NCI-H2196 (cell line): Measurements from ENCODE around the gene HKDC1.
"Not testable (repeated sequence)": the region's sequence is repeated elsewhere in the genome, so short reads cannot be mapped to it uniquely, and the experiment has no call there.

Experiments used
- DNase-seq: peaks from one replicate; lab custom pipeline; 2025; ENCODE audit not compliant: unreplicated experiment; lab: John Stamatoyannopoulos, UW

HKDC1 gene

DNA sequence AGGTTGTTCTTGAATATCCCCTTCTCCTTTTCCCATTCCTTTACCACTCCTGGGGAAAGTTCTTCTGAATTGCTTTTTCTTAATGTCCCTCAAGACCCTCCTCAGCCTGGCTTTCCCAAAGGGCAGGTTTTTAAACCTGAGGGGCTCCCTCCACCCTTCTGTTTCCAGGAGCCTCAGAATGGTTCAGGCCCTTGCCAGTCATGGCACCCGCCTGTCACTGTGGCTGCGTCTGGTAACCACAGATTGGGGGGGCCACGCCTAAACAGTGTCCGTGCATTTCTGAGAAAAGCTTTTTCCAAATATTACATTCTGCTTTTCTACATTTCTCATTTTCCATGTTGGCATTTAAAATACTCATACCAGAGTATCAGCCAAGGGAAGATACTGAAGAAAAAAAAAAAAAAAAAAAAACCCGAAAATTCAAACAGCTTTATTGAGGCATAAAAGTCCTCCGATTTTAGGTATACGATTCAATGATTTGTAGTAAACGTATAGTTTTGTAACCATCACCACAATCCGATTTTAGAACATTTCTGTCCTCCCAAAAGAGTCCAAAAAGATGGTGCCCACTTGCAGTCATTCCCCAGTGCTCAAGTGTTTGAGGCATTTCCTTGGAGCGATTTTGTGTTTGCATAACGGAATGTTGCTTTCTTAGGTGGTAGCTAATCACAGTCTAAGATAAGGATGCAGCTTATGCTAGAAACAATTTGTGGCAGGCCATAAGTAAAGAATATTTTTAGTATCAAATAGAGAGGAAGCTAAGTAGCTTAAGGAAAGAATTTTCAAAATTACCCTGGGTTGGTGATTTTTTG lies 22.1 kb downstream of the HKDC1 start:
- no peak for DNase-seq

DNA sequence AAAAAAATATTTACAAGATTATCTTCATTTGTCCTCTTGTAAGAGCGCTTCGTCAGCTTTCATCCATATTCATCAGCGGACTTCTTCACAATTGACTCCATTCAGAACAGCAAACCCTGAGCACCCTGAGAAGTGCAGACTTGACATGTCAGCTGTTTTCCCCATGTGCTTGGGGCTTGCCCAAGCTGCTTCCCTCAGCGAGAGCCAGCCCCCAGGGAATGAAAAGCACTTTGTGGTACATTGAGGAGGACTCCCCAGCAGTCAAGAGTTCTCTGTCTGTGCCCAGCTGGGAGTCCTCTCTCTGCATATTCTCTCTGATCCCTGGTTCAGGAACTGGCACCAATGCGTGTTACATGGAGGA lies 22.7 kb downstream of the HKDC1 start:
- no peak for DNase-seq

DNA sequence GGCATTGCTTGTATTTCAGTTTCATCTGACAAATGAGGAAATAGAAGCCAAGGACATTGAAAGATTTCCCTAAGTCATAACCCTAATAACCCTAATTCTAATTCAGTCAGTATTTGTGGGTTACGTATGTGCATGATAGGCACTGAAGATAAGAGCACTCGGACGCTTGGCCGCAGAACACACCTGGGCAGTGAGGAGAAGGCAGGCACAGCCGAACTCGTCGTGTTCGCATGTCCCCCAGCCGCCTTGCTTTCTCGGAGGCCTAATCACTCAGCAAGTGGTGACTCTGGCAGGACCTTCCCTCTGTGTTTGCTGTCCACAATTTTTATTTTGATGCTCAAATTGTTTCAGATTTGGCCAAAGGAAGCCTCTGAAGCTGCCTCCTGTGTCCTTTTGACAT lies 23.7 kb downstream of the HKDC1 start:
- no peak for DNase-seq

DNA sequence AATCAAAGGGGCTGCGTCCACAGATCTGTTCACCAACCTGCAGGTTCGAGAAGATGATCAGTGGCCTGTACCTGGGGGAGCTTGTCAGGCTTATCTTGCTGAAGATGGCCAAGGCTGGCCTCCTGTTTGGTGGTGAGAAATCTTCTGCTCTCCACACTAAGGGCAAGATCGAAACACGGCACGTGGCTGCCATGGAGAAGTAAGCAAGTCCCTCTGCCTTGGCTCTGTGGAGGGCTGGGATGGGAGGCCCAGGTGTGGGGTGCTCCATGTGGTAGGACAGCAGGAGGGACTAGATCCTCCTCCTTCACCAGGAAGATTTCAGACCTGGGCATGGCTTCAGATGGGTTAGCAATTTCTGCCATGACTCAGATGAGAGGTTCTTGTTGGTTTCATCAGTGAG lies 25.9 kb downstream of the HKDC1 start:
- DNase-seq, result no peak

DNA sequence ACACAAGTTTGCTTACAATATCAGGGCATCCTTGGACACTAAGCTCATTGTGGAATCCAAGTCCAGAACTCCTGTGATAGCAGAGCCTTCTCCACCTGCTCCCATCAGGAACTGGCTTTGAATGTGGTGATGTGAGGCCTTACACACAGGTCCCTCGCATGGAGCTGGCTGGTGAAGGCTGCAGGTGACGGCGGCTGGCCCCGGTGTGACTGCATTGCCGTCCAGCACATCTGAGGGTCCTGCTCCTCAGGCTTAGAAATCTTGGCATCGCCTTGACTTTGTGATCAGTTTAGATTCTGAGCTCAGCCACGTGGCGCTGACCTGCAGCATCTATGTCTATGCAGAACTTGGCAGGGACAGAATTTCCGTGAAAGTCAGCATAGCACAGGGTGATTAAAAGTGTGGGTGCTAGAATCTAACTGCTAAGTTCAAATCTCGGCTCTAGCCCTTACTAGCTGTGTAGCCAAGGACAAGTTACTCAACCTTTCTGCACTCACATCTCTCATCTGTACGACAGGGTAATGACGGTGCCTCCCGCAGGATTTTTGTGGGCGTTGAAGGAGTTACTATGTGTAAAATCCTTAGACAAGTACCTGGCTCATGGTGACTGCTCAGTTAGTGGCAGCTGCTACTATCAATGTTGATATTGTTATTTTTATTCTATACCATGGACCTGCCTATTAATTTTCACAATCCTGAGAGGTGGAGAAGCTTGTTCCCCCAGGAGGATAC lies 26.6 kb downstream of the HKDC1 start:
- DNase-seq, result no peak

DNA sequence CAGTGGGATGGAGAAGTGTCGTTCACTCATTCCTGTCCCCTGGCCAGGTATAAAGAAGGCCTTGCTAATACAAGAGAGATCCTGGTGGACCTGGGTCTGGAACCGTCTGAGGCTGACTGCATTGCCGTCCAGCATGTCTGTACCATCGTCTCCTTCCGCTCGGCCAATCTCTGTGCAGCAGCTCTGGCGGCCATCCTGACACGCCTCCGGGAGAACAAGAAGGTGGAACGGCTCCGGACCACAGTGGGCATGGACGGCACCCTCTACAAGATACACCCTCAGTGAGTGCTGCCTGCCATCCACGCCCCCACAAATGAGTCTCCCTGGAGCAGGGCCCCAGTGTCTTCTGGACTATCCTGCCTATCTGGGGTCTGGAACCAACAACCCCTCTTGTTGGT lies 27.2 kb downstream of the HKDC1 start:
- no peak for DNase-seq

DNA sequence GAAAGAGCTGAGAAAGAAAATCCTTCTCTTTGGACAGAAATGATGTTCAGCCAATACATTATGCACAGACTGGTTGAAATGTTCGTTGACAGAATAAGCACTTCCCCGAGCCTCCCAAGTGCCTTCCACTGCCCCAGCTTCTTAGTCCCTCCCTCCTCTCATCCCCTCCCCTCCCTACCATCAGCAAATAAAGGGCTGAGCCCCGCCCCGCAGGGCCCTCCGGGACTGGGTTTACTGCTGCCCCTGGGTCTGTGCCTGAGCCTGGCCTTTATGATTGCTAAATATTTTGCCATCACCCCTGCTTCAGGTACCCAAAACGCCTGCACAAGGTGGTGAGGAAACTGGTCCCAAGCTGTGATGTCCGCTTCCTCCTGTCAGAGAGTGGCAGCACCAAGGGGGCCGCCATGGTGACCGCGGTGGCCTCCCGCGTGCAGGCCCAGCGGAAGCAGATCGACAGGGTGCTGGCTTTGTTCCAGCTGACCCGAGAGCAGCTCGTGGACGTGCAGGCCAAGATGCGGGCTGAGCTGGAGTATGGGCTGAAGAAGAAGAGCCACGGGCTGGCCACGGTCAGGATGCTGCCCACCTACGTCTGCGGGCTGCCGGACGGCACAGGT lies 28.1 kb downstream of the HKDC1 start:
- no peak for DNase-seq

DNA sequence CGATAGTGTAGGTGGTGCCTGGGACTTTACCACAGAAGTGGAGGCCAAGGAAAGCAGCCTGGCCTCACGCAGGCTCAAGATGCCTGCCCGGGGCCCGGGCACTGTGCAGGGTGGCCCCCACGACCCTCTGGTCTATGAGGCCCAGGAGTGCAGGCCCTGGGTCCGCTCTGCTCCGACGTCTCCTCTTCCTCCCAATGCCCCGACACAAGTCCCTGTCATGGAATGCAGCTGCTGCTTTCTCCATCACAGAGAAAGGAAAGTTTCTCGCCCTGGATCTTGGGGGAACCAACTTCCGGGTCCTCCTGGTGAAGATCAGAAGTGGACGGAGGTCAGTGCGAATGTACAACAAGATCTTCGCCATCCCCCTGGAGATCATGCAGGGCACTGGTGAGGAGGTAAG lies 29.9 kb downstream of the HKDC1 start:
- no peak for DNase-seq

DNA sequence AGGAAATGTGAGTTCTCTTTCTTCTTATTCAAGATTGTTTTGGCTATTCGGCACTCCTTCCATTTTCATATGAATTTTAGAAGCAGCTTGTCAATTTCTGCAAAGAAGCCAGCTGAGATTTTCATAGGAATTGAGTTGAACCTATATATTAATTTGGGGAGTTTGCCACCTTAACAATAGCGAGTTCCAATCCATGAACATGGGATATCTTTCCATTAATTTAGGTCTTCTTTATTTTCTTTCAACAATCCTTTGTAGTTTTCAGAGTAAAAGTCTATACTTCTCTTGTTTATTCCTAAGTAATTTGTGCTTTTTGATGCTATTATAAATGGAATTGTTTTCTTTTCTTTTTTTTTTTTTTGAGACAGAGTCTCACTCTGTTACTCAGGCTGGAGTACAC lies 31.3 kb downstream of the HKDC1 start:
- DNase-seq, result not testable (repeated sequence)

DNA sequence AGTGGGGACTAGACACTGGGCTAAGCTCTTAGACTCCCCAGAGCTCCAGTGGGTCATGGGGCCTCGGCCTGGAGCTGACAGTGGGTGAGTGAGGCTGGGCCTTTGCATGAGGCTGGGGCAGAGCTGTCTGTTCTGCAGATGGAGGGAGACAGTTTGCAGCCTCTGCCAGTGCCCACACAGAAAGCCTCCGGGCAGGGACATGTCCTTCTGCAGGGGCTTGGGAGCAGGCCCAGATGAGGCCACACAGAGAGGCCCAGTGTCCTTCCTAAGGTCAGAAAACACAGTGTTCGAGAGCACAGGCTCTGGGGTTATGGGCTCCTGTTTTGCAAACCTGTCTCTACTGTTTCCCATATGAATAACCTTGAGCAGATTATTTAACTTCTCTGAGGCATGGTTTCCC lies 33.0 kb downstream of the HKDC1 start:
- DNase-seq, result no peak

DNA sequence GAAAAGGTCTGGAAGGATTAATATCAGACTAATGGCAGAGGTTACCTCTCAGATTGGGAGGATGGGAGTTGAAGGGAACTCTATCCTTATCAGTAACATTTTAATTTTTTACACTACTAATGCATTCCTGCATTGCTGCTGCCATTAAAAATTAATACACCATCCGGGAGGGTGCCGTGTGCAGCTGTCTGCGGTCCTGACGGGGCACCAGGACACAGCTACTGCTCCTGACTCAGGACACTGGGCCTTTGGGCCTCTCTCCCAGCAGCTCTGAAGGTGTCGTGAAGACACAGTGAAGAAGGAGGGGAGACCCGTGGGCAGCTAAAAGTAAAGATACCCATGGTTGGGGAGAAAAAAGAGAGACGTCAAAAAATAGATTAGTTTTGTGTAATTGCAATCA lies 34.7 kb downstream of the HKDC1 start:
- DNase-seq, result no peak

DNA sequence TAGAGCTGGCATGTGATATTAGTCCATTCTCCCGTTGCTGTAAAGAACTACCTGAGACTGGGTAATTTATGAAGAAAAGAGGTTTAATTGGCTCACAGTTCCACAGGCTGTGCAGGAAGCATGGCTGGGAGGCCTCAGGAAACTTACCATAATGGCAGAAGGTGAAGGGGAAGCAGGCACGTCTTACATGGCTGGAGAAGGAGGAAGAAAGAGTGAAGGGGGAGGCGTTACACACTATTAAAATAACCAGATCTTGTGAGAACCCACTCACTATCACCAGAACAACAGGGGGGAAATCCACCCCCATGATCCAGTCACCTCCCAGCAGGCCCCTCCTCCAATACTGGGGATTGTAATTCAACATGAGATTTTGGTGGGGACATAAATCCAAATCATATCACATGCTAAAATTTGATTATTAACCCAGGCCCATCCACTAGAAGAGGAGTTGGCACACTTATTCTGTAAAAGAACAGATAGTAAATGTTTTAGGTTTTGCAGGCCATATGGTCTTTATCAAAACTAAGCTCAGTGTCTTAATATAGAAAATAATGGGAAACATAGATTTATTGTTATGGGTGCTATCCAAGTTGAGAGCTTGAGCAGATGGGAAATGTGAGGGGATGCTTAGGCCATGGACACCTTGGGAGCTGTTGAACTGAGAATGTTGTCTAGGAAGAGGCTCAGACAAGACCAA lies 39.6 kb downstream of the HKDC1 start:
- DNase-seq, result no peak

DNA sequence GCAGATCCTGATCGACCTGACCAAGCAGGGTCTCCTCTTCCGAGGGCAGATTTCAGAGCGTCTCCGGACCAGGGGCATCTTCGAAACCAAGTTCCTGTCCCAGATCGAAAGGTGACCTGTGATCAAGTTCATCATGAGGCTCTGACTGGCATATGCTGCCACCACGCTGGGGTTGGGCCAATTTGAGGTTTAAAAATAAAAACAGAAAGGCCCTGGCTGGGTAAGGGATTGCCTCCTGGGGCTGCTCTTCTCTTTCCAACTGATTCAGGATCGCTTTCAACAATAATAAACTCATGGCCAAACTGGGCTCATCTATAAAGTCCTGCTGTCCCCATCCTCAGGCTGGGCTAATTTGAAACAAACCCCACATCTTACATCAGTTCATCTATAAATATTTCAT lies 41.1 kb downstream of the HKDC1 start:
- DNase-seq, result no peak

DNA sequence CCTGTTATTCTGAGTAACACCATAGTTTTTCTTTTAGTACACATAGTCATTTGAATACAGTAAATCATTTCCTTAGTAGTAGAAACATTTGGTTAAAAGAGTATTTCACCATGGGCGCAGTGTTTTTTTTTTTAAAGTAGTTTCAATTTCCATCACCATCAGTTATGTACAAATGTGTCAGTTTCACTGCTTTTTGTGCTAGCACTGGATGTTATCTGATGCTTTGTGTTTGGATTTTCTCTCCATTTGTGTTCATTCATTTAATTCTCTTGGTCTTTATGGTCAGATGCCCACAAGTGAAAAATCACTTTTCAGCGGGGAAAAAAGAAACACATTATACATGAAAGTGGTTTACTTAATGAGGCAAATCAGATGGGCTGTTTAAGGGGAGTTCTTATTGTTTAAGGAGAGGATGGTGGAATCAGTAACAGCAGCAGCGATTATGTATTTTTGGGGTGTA lies 42.2 kb downstream of the HKDC1 start:
- no peak for DNase-seq

DNA sequence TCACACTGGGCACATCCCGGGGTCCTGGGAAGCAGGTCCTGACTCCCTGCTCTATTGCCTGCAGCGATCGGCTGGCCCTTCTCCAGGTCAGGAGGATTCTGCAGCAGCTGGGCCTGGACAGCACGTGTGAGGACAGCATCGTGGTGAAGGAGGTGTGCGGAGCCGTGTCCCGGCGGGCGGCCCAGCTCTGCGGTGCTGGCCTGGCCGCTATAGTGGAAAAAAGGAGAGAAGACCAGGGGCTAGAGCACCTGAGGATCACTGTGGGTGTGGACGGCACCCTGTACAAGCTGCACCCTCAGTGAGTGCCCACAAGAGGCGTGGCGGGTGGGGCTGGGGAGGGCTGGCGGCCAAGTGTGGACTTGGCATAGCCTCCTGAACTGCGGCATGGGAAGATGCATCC lies 45.4 kb downstream of the HKDC1 start:
- DNase-seq, result no peak

DNA sequence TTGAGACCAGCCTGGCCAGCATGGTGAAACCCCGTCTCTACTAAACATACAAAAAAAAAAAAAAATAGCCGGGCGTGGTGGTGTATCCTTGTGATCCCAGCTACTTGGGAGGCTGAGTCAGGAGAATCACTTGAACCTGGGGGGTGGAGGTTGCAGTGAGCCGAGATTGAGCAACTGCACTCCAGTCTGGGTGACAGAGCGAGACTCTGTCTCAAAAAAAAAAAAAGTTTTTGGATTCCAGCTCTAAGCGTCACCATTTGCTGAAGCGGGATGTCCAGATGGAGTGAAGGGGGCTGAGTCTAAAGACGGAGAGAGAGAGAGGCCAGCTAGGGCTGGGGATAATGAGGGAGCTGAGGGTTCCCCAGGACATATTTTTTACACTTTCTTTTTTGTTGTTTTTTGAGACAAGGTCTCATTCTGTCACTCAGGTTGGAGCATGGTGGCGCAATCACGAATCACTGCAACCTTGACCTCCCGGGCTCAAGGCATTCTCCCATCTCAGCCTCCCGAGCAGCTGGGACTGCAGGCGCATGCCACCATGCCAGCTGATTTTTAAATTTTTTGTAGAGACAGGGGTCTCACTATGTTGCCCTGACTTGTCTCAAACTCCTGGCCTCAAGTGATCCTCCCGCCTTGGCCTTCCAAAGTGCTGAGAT lies 48.8 kb downstream of the HKDC1 start:
- DNase-seq, result no peak

DNA sequence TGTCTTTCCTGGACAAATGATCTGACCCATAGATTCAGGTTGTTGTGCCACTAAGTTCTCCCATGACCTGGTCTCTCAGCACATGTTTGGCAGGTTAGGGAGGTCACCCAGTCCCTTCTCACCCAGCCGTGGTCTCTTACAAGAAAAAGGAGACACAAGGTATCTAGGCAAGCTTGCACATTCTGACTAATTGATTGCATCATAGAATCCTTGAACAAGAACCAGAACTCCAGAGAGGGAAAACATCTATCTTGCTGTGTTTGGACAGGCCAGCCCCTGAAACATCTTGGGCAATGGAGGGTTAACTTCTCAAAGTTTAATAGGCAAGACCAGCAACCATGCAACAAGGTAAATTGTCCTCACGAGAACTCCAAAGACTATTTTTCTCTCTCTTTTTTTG lies 49.6 kb downstream of the HKDC1 start:
- no peak for DNase-seq

DNA sequence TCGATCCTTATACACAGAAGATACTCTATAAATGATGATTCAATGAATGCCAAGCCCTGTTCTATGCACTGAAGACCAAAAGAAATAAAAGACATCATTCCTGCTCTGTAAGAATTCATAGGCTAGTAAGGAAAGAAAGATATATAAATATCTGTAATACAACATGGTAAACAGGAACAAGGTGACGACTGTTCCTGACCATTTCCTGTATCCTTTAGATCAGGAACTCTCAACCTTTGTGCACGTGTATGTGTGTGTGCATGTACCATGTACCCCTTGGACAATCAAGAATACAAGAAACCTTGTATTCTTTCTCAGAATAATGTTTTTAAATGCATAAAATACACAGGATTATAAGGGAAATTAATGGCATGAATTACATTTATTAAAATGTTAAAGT lies 50.9 kb downstream of the HKDC1 start:
- DNase-seq, result no peak

DNA sequence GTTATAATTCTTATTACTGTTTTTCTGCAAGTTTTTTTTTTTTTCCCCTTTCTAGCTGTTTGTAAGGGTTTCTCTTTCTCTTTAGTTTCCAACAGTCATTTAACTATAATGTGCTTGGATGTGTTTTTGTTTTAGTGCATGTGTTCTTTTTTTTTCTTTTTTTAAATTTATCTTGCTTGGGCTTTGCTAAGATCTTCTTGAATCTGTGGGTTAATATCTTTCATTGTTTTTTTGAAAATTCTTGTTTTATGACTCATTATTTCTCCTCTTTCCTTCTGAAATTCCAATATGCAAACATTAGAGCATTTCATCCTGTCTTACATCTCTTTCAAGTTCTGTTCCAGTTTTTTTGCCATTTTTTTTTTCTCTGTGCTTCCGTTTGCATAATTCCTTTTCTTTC lies 52.5 kb downstream of the HKDC1 start:
- DNase-seq, result no peak

DNA sequence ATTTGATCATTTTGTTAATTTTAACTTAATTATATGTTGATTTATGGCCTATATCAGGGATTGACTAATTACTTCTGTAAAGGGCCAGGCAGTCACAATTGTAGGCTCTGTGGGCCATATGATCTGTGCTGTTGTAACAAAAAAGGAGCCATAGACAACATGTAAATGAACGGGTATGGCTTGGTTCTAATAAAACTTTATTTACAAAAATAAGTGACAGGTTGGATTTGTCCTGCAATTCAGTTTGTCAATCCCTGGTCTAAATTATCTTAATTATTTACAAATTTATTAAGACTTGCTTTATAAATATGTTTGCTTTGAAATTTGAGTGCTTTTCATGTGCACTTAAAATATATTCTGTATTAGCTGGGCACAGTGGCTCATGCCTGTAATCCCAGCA lies 55.3 kb downstream of the HKDC1 start:
- no peak for DNase-seq

DNA sequence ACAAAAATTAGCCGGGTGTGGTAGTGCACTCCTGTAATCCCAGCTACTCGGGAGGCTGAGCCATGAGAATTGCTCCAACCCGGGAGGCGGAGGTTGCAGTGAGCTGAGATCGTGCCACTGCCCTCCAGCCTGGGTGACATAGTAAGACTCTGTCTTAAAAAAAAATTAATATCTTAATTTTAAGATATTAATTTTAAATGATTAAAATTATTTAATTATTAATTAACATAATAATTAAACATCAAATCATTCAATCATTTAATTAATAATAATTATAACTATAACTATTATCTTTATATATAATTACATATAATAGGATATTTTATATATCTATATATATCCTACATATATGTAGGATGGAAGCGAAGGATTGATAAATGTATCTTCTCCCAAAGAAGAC lies 56.4 kb downstream of the HKDC1 start:
- no peak for DNase-seq
